ENCODE data around the gene KPNB1. TPM values are rescaled to one million over a fixed set of nuclear protein-coding genes. Genes with fewer than 3 reads are reported as not detected.
A peak's percentile ranks its signal among the peaks of the same experiment; 100 is the strongest.

KPNB1 gene
- total RNA-seq, 1 donor from 2014 or later, result 119 TPM

DNA sequence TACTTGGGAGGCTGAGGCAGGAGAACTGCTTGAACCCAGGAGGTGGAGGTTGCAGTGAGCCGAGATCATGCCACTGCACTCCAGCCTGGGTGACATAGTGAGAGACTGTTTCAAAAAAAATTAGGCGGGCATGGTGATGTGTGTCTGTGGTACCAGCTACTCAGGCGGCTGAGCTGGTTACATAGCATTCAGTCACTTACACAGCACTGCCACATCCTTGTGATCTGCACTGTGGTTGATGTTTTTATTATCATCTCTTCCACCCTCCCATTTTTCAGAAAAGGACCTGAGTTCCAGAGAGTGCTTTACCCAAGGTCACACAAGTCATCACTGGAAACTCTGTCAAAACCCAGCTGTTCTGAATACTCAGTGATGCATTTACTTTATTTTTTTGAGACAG lies 14.8 kb upstream of the KPNB1 start:
- H3K4me3 ChIP-seq (ENCODE audit: low read length in 3 of 3), result no peak overlapping the region
- peaks cover 5 to 7% (median 6%) of the 10 kb centered on the region in 3 donors for H3K4me1 ChIP-seq (ENCODE audit: control insufficient read depth in 3 of 3, insufficient read depth in 3 of 3, low read length in 3 of 3)
- H3K9me3 ChIP-seq (ENCODE audit: control insufficient read depth in 3 of 3, low read length in 3 of 3), result no peaks in the 10 kb centered on the region
- no peaks in the 10 kb centered on the region for H3K27me3 ChIP-seq (ENCODE audit: control insufficient read depth in 3 of 3, insufficient read depth in 3 of 3, low read length in 3 of 3)
- H3K36me3 ChIP-seq (ENCODE audit: control insufficient read depth in 3 of 3, insufficient read depth in 3 of 3, low read length in 3 of 3), result peaks cover 0 to 2% (median 0%) of the 10 kb centered on the region in 3 donors
- H3K27ac ChIP-seq (ENCODE audit: low read depth, low read length), result no peak overlapping the region
- no peak overlapping the region for H3K9ac ChIP-seq (ENCODE audit: low read depth in 1 of 3, low read length in 3 of 3)

DNA sequence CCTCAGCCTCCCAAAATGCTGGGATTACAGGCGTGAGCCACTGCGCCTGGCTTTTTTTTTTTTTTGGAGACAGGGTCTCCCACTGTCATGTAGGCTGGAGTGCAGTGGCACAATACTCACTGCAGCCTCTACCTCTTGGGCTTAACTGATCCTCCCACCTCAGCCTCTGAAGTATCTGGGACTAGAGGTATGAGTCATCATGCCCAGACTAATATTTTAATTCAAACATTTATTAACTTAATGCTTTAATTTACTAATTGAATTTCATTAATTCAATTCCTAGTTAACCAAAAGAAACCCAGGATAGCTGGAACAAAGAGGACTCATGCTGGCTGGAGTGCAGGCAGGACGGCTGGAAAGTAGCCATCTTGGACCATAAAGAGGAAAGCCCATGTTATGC lies 14.0 kb upstream of the KPNB1 start:
- H3K4me3 ChIP-seq (ENCODE audit: low read length in 3 of 3), result no peak overlapping the region
- no peaks in the 10 kb centered on the region for H3K9me3 ChIP-seq (ENCODE audit: control insufficient read depth in 3 of 3, low read length in 3 of 3)
- H3K9ac ChIP-seq (ENCODE audit: low read depth in 1 of 3, low read length in 3 of 3), result no peak overlapping the region
- peaks cover 5 to 10% (median 6%) of the 10 kb centered on the region in 3 donors for H3K4me1 ChIP-seq (ENCODE audit: control insufficient read depth in 3 of 3, insufficient read depth in 3 of 3, low read length in 3 of 3)
- no peak overlapping the region for H3K27ac ChIP-seq (ENCODE audit: low read depth, low read length)
- H3K27me3 ChIP-seq (ENCODE audit: control insufficient read depth in 3 of 3, insufficient read depth in 3 of 3, low read length in 3 of 3), result no peaks in the 10 kb centered on the region
- H3K36me3 ChIP-seq (ENCODE audit: control insufficient read depth in 3 of 3, insufficient read depth in 3 of 3, low read length in 3 of 3), result peaks cover 0 to 2% (median 0%) of the 10 kb centered on the region in 3 donors

DNA sequence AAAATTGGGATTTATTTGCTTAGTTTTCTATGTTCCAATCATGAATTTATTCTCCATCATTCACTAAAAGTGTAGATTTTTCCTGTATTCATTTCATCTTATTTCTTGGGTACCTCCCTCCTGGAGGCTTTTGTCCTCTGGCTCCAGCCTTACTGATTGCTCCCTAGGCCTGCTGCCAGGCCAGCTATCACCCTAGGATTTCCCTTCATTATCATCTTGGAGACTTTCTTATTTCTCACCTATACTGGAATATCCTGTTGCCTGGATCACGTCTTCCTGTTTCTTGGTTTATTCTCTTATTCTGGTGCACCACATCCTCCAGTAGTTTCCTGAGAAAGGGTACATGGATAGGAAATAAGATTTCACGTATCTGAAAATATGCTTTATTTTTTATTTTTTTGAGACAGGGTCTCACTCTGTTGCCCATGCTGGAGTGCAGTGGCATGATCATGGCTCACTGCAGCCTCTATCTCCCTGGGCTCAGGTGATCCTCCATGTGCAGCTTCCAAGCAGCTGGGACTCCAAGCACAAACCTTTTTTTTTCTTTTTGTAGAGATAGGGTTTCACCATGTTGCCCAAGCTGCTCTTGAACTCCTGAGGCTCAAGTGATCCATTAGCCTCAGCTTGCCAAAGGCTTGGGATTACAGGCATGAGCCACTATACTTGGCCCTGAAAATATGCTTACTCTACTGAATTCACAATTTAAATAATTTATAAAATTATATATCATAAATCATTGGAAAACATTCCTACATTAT lies 13.3 kb upstream of the KPNB1 start:
- peaks cover 0 to 2% (median 0%) of the 10 kb centered on the region in 3 donors for H3K36me3 ChIP-seq (ENCODE audit: control insufficient read depth in 3 of 3, insufficient read depth in 3 of 3, low read length in 3 of 3)
- no peak overlapping the region for H3K27ac ChIP-seq (ENCODE audit: low read depth, low read length)
- no peak overlapping the region for H3K9ac ChIP-seq (ENCODE audit: low read depth in 1 of 3, low read length in 3 of 3)
- peaks cover 5 to 10% (median 6%) of the 10 kb centered on the region in 3 donors for H3K4me1 ChIP-seq (ENCODE audit: control insufficient read depth in 3 of 3, insufficient read depth in 3 of 3, low read length in 3 of 3)
- H3K27me3 ChIP-seq (ENCODE audit: control insufficient read depth in 3 of 3, insufficient read depth in 3 of 3, low read length in 3 of 3), result no peaks in the 10 kb centered on the region
- no peak overlapping the region for H3K4me3 ChIP-seq (ENCODE audit: low read length in 3 of 3)
- no peaks in the 10 kb centered on the region for H3K9me3 ChIP-seq (ENCODE audit: control insufficient read depth in 3 of 3, low read length in 3 of 3)

DNA sequence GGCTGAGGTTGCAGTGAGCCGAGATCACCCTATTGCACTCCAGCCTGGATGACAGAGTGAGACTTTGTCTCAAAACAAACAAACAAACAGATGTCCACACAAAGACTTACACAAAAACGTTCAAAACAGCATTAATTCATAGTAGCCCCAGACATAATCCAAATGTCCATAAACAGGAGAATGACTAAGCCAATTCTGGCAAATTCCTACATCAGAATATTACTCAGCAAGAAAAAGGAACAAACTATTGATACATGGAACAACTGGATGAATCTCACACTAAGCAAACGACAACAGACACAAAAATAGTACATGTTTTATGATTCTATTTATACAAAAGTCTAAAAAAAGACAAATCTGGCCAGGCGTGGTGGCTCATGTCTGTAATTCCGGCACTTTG lies 10.8 kb upstream of the KPNB1 start:
- Histone ChIP-seq H3K27ac (ENCODE audit: low read depth, low read length) (no peak overlapping the region), H3K9ac (ENCODE audit: low read depth in 1 of 3, low read length in 3 of 3) (no peak overlapping the region), H3K9me3 (ENCODE audit: control insufficient read depth in 3 of 3, low read length in 3 of 3) (no peaks in the 10 kb centered on the region), H3K27me3 (ENCODE audit: control insufficient read depth in 3 of 3, insufficient read depth in 3 of 3, low read length in 3 of 3) (no peaks in the 10 kb centered on the region), H3K36me3 (ENCODE audit: control insufficient read depth in 3 of 3, insufficient read depth in 3 of 3, low read length in 3 of 3) (peaks cover 0 to 2% (median 0%) of the 10 kb centered on the region in 3 donors), H3K4me1 (ENCODE audit: control insufficient read depth in 3 of 3, insufficient read depth in 3 of 3, low read length in 3 of 3) (peaks cover 5 to 10% (median 6%) of the 10 kb centered on the region in 3 donors), H3K4me3 (ENCODE audit: low read length in 3 of 3) (no peak overlapping the region)

DNA sequence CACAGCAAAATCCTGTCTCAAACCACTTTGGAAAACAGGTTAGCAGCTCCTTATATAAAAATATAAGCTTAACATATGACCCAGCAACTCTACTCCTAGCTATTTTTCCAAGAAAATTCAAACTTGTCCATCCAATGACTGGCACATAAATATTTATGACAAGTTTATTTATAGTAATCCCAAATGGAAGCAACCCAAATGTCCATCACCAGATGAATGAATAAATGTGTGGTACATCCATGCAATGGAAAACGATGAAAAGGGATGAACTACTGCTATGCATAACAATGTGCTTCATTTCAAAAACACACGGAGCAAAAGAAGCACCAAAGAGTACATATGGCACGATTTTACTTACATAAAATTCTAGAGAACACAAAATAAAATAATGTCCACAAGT lies 9.6 kb upstream of the KPNB1 start:
- no peaks in the 10 kb centered on the region for H3K9me3 ChIP-seq (ENCODE audit: control insufficient read depth in 3 of 3, low read length in 3 of 3)
- H3K4me3 ChIP-seq (ENCODE audit: low read length in 3 of 3), result no peak overlapping the region
- H3K4me1 ChIP-seq (ENCODE audit: control insufficient read depth in 3 of 3, insufficient read depth in 3 of 3, low read length in 3 of 3), result peaks cover 5 to 10% (median 6%) of the 10 kb centered on the region in 3 donors
- peak overlapping the region in 1 of 3 donors; percentile 33 for H3K9ac ChIP-seq (ENCODE audit: low read depth in 1 of 3, low read length in 3 of 3)
- no peaks in the 10 kb centered on the region for H3K27me3 ChIP-seq (ENCODE audit: control insufficient read depth in 3 of 3, insufficient read depth in 3 of 3, low read length in 3 of 3)
- no peaks in the 10 kb centered on the region for H3K36me3 ChIP-seq (ENCODE audit: control insufficient read depth in 3 of 3, insufficient read depth in 3 of 3, low read length in 3 of 3)
- H3K27ac ChIP-seq (ENCODE audit: low read depth, low read length), result no peak overlapping the region

DNA sequence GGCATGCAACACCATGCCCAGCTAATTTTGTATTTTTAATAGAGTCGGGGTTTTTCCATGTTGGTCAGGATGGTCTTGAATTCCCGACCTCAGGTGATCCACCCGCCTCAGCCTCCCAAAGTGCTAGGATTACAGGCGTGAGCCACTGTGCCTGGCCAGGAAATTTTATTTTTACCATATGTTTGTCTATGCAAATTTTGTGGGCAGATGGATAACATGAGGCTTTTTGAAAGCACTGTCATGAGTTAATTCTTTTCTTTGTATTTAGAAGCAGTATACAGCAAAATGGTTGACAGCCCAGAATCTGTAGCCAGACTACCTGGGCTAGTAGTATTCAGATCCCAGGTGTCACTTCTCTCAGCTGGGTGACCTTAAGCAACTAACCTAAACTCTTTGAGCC lies 8.5 kb upstream of the KPNB1 start:
- no peaks in the 10 kb centered on the region for H3K9me3 ChIP-seq (ENCODE audit: control insufficient read depth in 3 of 3, low read length in 3 of 3)
- H3K27ac ChIP-seq (ENCODE audit: low read depth, low read length), result no peak overlapping the region
- H3K27me3 ChIP-seq (ENCODE audit: control insufficient read depth in 3 of 3, insufficient read depth in 3 of 3, low read length in 3 of 3), result no peaks in the 10 kb centered on the region
- H3K4me1 ChIP-seq (ENCODE audit: control insufficient read depth in 3 of 3, insufficient read depth in 3 of 3, low read length in 3 of 3), result peaks cover 2 to 9% (median 4%) of the 10 kb centered on the region in 3 donors
- H3K4me3 ChIP-seq (ENCODE audit: low read length in 3 of 3), result no peak overlapping the region
- no peaks in the 10 kb centered on the region for H3K36me3 ChIP-seq (ENCODE audit: control insufficient read depth in 3 of 3, insufficient read depth in 3 of 3, low read length in 3 of 3)
- H3K9ac ChIP-seq (ENCODE audit: low read depth in 1 of 3, low read length in 3 of 3), result no peak overlapping the region

DNA sequence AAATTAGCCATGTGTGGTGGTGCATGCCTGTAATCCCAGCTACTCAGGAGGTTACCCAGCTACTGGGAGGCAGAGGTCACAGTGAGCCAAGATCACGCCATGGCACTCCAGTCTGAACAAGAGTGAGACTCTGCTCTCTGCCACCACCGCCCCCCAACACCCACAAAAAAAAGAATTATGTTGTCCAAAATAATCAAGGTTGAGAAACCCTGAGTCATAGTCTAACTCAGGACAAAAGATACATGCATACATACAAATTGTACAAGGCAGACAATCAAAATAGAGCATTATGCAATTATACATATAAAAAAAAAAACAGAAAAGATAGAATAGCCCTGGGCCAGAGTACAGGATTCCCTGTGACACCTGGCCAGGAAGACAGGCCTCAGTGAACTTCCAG lies 6.6 kb upstream of the KPNB1 start:
- Histone ChIP-seq H3K4me3 (ENCODE audit: low read length in 3 of 3) (no peak overlapping the region), H3K4me1 (ENCODE audit: control insufficient read depth in 3 of 3, insufficient read depth in 3 of 3, low read length in 3 of 3) (peaks cover 0 to 4% (median 0%) of the 10 kb centered on the region in 3 donors), H3K27me3 (ENCODE audit: control insufficient read depth in 3 of 3, insufficient read depth in 3 of 3, low read length in 3 of 3) (no peaks in the 10 kb centered on the region), H3K36me3 (ENCODE audit: control insufficient read depth in 3 of 3, insufficient read depth in 3 of 3, low read length in 3 of 3) (no peaks in the 10 kb centered on the region), H3K9ac (ENCODE audit: low read depth in 1 of 3, low read length in 3 of 3) (no peak overlapping the region), H3K9me3 (ENCODE audit: control insufficient read depth in 3 of 3, low read length in 3 of 3) (no peaks in the 10 kb centered on the region), H3K27ac (ENCODE audit: low read depth, low read length) (no peak overlapping the region)

DNA sequence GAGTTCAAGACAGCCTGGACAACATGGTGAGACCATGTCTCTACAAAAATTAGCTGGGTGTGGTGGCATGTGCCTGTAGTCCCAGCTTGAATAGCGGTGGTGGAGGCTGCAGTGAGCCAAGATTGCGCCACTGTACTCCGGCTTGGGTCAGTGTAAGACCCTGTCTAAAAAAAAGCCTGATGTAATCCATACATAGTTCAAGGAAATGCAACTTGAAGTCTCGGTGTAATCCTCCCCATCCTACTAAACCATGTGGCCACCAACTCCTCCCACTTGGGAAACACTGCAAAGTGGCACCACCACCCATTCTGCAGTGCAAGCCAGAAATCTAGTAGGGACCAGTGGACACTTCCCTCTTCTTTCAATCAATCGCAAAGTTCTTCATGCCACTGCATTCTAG lies 5.4 kb upstream of the KPNB1 start:
- no peak overlapping the region for H3K9ac ChIP-seq (ENCODE audit: low read depth in 1 of 3, low read length in 3 of 3)
- peaks cover 7 to 14% (median 10%) of the 10 kb centered on the region in 3 donors for H3K4me1 ChIP-seq (ENCODE audit: control insufficient read depth in 3 of 3, insufficient read depth in 3 of 3, low read length in 3 of 3)
- H3K27ac ChIP-seq (ENCODE audit: low read depth, low read length), result no peak overlapping the region
- no peaks in the 10 kb centered on the region for H3K36me3 ChIP-seq (ENCODE audit: control insufficient read depth in 3 of 3, insufficient read depth in 3 of 3, low read length in 3 of 3)
- no peaks in the 10 kb centered on the region for H3K27me3 ChIP-seq (ENCODE audit: control insufficient read depth in 3 of 3, insufficient read depth in 3 of 3, low read length in 3 of 3)
- H3K4me3 ChIP-seq (ENCODE audit: low read length in 3 of 3), result no peak overlapping the region
- no peaks in the 10 kb centered on the region for H3K9me3 ChIP-seq (ENCODE audit: control insufficient read depth in 3 of 3, low read length in 3 of 3)

DNA sequence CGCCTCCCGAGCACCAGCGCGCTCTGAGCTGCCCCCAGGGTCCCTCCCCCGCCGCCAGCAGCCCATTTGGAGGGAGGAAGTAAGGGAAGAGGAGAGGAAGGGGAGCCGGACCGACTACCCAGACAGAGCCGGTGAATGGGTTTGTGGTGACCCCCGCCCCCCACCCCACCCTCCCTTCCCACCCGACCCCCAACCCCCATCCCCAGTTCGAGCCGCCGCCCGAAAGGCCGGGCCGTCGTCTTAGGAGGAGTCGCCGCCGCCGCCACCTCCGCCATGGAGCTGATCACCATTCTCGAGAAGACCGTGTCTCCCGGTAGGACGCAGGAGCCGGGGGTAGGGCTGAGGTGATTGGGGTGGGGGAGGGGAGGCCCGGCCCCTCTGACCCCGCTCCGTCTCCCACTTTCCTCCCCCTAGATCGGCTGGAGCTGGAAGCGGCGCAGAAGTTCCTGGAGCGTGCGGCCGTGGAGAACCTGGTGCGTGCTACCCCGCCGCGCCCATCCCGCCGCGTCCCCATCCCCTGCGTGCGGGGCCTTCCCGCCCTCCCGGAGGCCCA lies 329 bp downstream of the KPNB1 start:
- Histone ChIP-seq H3K9ac (ENCODE audit: low read depth in 1 of 3, low read length in 3 of 3) (peak overlapping the region; percentile 51 to 73 (median 73)), H3K9me3 (ENCODE audit: control insufficient read depth in 3 of 3, low read length in 3 of 3) (no peaks in the 10 kb centered on the region), H3K27ac (ENCODE audit: low read depth, low read length) (peak overlapping the region; percentile 76), H3K4me1 (ENCODE audit: control insufficient read depth in 3 of 3, insufficient read depth in 3 of 3, low read length in 3 of 3) (peaks cover 16 to 23% (median 19%) of the 10 kb centered on the region in 3 donors), H3K27me3 (ENCODE audit: control insufficient read depth in 3 of 3, insufficient read depth in 3 of 3, low read length in 3 of 3) (no peaks in the 10 kb centered on the region), H3K36me3 (ENCODE audit: control insufficient read depth in 3 of 3, insufficient read depth in 3 of 3, low read length in 3 of 3) (peaks cover 11 to 22% (median 21%) of the 10 kb centered on the region in 3 donors), H3K4me3 (ENCODE audit: low read length in 3 of 3) (peak overlapping the region; percentile 66 to 85 (median 83))

Measured in skeletal muscle tissue (tissue), 4 donors.